Activated CD8-positive, alpha-beta memory T cell treated with anti-CD3 and anti-CD28 coated beads for 48 hours (primary cell): ENCODE results near the gene ZNF484.
A peak's percentile ranks its signal among the peaks of the same experiment; 100 is the strongest.
"Not testable (repeated sequence)": the region's sequence is repeated elsewhere in the genome, so short reads cannot be mapped to it uniquely, and the experiment has no call there.

Experiments used
- DNase-seq, 3 experiments: peaks; one replicate each; pipeline ENCODE4 v3.0.0-alpha.2; 2020; ENCODE audit warnings: low read depth in 2 of 3, low spot score in 2 of 3

ZNF484 gene

DNA sequence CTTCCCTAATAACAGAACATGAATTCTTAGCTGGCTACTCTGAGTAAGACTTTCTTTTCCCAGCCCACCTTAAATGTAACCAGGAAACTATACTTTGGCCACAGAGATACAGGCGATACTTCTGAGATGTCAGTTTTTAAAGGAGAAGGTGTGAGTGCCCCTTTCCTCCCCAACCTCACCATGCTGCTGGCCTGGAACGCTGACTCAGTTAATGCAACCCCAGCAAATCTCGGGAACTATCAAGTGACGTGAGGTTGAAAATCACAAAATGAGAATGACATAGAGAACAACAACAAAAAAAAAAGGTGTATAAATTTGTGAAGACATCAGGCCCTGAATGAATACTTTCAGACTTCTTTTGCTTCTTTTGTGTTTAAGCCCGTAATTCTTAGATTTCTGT lies 13.7 kb downstream of the ZNF484 start:
- DNase-seq = no peak

DNA sequence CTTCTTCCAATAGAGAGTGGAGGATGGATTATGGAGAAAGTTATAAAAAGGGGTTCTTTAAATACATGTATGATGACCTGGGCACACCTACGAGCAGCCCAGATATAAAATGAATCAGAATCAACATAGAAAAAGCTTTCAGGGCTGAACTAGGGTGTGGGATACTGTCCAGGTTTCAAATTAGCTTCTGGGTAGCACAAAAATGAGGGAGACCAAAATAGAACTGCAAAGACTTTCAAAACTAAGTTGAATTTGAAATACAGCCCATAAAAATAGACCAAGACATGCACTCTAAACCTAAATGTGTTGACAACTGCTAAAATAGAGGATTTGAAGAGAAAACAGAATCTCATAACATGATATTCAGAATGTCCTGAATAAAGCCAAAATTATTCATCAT lies 17.0 kb downstream of the ZNF484 start:
- no peak for DNase-seq

DNA sequence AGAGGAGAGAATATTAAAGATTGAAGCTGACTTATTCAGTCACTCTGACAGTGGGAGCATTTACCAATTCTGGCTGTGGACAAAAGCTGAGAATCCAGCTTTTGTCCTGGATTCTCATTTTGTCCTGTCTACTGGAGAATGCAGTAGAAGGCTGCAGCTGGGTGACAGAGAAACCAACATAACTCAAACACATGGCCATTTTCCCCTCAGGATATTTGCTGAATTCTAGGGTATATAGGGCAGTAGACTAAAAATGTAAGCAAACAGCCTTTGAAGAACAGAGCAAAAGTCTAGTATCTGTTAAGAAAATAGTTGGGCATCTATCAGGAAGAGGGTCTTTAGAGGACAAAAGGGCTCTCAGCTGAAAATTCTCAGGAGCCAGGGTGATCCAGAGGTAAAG lies 20.6 kb downstream of the ZNF484 start:
- no peak for DNase-seq

DNA sequence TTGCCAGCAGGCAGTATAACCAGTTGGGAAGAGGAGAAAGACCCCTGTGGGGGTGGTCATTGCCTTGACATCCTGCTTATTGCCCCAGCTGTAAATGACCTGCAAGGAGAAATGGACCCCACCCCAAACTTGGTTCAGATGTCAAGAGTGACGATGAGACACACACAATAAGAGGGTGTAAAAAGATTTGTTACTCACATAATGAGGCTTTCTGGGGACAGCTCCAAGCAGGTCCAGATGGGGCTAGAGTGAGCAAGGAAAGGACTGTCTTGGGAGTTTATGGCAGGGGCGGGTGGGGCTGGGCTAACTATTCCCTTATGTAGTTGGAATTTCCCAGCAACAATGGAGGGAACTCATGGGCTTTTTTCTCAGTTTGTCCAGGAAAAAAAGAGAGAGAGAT lies 24.1 kb downstream of the ZNF484 start:
- no peak for DNase-seq

DNA sequence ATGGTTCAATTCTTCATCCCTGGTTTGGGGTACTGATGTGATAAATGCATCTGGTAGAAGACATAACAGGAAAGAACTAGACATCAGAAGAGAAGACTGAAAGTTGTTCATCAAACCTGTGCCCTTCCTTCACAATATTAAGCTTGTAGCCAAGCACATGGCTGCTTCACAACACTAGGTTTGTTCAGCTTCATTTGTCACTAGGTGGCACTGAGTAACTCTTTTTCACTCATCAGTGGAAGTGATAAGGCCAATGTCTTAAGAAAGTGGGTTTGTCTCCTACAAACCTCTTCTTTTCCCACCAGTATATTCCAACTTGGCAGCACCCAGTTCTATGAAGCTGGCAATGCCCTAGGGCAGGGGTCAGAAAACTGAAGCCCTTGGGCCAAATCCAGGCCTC lies 26.9 kb downstream of the ZNF484 start:
- DNase-seq = no peak

DNA sequence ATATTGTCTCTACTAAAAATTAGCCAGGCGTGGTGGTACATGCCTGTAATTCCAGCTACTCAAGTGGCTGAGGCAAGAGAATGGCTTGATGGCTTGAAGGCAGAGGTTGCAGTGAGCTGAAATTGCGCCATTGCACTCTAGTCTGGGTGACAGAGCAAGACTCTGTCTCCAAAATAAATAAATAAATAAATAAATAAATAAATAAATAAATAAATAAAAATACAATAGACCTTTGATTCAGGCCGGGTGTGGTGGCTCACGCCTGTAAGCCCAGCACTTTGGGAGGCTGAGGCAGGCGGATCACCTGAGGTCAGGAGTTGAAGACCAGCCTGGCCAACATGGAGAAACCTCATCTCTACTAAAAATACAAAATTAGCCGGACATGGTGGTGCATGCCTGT lies 29.1 kb downstream of the ZNF484 start:
- not testable (repeated sequence) for DNase-seq

DNA sequence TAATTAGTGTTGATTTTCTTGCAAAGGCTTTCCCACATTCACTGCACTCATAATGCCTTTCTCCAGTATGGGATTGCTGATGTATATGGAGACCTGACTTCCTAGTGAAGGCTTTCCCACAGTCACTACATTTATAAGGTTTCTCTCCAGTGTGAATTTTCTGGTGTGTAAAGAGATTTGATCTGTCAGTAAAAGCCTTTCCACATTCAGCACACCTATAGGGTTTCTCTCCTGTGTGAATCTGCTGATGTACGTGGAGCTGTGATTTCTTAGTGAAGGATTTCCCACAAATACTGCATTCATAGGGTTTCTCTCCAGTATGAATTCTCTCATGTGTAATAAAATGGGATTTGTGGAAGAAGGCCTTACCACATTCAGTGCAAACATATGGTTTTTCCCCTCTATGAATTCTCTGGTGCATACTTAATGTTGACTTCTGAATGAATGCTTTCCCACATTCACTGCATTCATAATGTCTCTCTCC lies 31.1 kb downstream of the ZNF484 start:
- DNase-seq = no peak

DNA sequence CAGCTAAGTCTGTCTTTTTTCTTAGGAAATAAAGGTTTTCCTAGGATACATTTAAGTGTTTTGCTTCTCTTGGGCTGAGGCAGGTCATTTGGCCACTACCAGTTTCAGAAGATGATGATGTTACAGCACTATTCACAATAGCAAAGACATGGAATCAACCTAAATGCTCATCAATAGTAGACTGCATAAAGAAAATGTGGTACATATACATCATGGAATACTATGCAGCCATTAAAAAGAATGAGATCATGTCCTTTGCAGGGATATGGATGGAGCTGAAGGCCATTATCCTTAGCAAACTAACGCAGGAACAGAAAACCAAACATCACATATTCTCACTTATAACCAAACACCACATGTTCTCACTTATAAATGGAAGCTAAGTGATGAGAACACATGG lies 39.4 kb downstream of the ZNF484 start:
- DNase-seq = not testable (repeated sequence)

DNA sequence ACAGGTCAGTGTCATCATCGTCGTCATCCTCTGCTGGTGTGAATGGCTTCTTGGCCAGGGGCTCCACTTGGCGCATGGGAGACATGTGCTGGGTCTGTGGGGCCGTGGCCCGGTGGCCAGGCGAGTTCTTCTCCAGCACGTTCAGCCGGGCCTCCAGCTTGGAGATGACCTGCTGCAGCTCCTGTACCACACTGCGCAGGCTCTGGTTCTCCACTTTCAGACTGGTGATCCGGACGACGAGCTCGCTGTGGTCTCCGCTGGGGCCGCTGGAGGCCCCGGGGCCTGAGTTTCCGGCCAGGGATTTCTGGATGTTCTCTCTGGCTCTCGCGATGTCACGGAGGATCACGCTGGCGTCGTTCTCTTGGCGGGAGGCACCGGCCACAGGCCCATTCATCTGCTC lies 40.6 kb downstream of the ZNF484 start:
- no peak for DNase-seq

DNA sequence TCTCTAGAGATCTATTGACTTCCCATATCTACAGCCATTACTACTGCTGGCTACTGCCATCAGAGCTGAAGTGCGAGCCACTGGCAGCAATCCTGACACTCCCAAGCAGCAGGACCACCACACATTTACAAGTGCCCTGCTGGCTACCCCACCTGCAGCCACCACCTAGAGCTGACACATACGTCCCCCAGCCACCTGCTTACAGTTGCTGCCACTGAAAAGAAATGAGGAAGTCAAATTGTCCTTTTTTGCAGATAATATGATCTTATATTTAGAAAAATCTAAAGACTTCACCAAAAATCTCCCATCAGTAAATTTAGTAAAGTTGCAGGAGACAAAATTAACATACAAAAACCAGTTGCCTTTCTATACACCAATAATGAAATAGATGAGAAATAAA lies 48.4 kb downstream of the ZNF484 start:
- no peak for DNase-seq

DNA sequence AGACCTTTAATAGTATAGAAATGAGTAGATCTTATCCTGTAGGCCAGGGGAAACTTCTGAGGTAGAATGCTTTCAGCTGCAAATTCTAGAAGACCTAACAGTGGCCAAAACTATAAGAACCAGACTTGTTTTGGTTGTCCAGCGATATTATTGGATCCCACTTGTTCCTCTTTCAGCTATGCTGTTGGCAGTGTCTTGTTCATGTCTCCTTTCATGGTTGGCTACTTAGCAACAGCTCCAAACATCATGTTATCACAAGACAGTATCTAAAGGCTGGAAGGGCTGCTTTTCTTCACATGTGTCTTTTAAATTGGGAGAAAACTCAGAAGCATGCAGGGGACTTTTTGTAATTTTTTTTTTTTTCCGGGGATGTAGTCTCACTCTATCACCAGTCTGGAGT lies 52.8 kb downstream of the ZNF484 start:
- not testable (repeated sequence) for DNase-seq

DNA sequence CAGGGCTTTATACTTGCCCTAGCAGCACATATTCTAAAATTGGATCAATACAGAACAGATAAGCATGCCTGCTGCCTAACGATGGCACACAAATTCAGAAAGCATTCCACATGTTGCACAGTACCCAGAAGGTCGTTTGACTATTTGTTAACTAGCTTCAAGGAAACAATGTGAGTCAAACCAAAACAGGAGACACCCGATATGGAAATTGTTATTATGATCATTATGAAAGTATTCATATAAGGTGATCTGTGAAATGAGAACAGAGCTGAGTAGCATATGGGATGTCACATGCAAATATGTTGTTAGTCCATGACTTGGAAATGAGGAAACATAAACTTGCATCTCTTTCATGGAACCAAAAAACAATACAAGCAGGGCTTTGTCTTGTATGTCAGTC lies 56.9 kb downstream of the ZNF484 start:
- no peak for DNase-seq

DNA sequence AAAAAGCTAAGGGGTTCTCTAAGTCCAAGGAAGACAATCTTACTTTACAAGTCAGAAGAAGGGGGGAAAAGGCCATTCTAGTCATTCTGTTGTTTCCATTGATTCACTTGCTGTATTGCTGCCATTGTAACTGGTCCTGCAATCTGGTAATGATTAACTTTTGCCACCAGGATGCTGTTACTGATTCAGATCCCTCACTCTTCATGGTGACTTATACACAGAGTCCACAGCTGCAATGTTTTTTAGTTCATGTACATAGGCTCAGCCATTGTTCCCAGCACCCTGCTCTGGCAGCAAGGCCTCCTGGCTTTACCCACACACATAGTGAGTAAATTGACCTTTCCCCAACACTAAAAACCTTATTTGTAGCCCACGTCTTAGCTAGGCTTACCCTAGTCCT lies 57.9 kb downstream of the ZNF484 start:
- not testable (repeated sequence) for DNase-seq

DNA sequence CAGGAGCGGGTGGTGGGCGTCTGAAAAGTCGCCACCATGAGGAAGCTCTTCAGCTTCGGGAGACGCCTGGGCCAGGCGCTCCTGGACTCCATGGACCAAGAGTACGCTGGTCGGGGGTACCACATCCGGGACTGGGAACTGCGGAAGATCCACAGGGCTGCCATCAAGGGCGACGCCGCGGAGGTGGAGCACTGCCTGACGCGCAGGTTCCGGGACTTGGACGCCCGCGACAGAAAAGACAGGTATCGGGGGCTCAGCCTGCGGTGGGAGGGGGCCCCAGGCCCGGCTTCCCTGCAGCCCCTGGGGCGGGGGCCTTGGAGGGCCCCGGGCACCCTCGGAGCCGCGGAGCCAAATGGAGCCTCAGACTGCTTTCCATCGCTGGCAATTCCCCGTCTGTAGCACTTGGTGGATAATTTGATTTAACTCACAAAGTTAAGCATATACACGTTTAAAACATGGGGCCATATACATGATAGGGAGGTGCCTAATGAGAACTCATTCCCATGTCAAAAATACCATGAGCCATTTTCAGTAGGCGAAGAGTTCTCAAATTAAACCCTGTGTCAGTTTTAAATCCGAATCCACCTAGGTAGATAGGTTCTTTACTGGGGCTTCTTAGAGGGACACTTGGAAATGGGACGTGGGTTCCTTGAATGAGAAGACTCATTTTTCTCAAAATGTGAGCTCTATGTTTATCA lies 68.1 kb downstream of the ZNF484 start:
- not testable (repeated sequence) for DNase-seq

DNA sequence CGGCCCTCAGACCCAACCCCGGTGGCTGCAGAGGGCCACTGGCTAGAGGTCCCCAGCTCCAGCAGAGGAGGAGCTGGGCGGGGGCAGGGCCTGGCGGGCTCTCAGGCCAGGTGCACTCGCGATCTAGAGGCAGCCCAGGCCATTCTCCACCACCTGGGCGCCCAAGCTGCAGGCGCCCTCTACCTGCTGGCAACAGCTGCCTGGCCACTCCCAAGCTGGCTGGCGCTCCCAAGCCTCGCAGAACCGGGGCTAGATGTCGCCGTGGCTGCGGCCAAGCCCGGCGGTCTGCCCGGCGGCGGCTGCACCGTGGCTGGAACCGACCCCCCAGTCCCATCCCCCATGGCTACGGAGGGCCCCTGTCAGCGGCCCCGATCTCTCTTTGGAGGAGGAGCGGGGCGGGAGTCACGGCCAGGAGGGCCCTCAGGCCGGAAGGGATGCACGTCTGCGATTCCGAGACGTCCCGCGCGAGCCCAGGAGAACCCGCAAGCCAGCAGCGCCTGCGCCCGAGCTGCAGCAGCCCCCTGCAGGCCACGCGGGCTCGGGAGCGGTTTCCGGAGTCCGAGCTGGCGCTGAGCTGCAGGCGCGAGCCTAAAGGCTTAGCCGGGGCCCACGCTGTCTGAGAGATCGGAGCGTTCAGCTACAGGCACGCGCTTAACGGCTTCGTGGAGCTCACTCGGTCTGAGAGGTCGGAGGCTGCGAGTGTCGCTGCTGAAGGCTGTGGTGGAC lies 68.9 kb downstream of the ZNF484 start:
- peak in 2 of 3 experiments; percentile 33 to 38 for DNase-seq

DNA sequence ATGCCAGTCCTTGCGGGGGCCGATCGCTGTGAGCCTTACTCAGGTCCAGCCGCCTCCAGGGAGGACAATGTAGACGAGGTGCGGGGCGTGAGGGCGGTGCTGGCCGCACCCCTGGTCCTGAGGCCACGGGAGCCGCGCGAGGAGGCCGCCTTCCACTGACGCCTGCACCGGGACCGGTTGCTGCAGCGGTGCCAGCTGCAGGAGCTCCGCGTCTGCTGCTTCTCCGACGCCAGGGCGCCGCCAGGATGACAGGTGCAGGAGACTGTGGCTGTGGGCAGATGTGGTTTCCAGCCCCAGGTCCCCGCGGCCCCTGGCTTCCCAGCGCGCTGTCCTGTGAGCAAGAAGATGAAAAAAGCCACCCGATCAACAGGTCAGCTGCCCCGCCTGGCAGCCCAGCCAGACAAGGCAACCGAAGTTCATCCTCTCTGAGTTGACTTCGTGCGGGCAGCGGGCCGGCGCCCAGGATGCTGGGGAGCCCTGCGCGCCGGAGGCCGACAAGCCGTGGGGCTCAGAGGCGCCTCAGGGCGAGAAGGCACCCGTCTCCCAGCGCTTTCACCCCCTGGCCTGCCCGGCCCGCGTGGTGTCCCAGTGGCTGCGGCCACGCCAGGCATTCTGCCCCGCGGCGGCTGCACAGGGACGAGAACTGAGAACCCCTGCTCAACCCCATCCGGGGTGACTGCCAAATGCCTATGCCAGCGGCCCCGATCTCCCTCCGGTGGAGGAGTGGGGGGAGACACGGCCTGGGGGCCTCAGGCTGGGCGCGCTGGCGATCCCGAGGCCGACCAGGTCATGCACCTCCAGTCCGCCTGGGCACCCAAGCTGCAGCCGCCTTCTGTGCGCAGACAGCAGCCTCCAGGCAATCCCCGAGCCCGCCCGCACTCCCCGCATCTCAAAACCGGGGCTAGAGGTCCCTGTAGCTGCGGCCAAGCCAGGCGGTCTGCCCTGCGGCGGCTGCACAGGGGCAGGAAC lies 69.8 kb downstream of the ZNF484 start:
- DNase-seq = peak in 1 of 3 experiments; percentile 17

DNA sequence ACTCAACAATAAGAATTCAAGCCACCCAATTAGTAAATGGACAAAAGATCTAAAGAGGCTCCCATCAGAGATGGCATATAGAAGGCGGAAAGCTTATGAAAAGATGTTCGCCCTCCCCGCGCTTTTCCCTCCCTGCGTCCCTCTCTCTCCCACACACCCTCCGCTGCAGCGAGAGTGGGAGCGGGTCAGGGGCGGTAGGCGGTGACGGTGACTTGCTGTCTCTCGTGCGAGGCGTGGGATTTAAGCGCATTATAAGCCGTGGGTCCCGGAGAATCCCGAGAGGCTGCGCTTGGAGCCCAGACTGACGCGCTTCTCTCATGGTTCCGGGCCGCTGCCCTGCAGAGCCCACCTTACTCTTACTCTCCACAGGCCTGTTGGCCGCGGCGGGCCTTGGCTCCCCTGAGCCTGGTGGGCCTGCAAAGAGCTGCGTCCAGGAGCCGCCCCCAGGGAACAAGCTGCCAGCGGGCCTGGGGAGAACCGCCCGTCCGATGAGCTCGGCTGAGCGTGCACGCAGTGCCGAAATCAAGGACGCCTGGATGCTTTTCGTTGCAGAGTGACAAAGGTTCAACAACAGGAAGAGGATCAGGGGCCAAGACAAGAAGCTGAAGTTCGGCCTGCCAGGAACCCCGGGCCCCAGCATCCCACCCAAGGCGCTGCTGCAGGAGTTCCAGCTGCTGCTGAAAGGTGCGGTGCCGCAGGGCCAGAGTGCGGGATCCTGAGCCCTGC lies 70.6 kb downstream of the ZNF484 start:
- DNase-seq = no peak

DNA sequence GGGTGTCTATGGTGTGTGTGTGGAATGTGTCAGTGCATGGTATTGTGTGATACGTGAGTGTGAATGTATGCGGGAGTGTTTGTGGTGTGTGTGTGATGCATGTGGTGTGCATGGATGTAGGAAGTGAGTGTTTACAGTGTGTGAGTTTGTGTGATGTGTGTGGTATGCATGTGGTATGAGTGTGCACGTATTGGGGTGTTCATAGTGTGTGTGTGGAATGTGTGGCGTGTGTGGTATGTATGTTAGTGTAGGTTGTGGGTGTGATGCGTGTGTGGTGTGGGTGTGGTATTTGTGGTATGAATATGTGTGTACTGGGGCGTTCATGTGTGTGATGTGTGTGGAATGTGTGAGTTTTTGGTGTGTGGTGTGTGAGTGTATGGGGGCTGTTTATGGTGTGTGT lies 73.1 kb downstream of the ZNF484 start:
- no peak for DNase-seq

DNA sequence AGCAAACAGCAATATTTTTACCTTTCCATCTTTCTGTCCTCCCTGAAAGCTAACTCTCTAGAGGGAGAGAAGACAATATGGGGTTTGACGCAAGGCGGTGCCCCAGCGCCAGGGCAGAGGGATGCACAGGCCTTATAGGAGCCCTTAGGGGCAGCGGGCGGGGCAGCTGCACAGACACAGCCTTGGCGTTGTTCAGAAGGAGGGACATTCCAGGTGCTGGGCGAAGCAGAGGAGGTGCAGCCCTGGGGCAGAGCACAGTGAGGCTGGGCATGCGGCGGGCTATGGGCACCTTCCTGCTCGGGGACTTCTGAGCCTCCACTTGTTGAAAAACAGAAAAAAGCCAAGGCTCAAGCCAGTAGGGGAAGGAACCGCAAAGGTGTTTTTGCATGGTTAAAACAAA lies 79.5 kb downstream of the ZNF484 start:
- DNase-seq = no peak

DNA sequence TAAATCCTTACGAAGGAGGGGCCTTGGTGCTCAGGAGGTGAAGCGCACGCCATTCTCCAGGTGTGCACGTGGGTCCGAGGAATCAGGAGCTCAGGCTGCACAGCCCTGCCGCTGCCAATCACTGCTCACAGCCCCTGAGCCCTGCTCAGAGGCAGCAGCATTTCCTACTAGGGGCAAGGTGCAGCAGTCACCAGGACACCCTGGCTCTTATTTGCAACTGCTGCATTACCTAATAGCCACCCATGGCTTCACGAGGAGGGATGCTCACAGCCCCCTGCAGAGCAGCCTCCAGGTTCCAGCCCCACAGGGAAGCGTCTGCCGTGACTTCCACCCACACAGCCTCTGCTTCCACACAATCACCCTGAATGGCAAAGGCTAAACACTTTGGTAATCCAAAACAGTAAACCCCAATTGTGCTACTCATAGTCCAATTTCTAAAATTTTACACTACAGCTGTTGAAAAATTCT lies 81.5 kb downstream of the ZNF484 start:
- DNase-seq = not testable (repeated sequence)
